PC-3 (cell line): ENCODE results near the gene PPFIBP1. TPM values are rescaled to one million over a fixed set of nuclear protein-coding genes. Genes with fewer than 3 reads are reported as not detected.

Source experiments
- ATAC-seq: fragments of 200-7000 bp; cut with Tn5 transposase; 2 replicates; pipeline ENCODE4 v1.9.1; 2020; ENCODE audit warnings: mild to moderate bottlenecking, moderate library complexity
- BruUV-seq: library from RNA; stranded (reverse); fragments of 400-500 nt; replicated peaks from 2 replicates; lab custom pipeline; 2021; lab: Mats Ljungman, UMichigan
- CTCF ChIA-PET: fragments of 300-600 bp; sonication (Branson Sonifier 250); formaldehyde crosslinking; loops from one replicate; lab custom pipeline; 2022; ENCODE audit warnings: antibody characterized with exemption; lab: Charles Lee
- POLR2A ChIA-PET: fragments of 300-600 bp; sonication (Branson Sonifier 250); formaldehyde crosslinking; loops from one replicate; lab custom pipeline; 2022; ENCODE audit warnings: antibody characterized with exemption; ENCODE audit not compliant: unreplicated experiment; lab: Charles Lee
- DNase-seq: peaks from one replicate; pipeline ENCODE4 v3.0.0-alpha.2; 2015
- H2AFZ ChIP-seq: fragments of 300-600 bp; sonication (generic); 2 replicates; pipeline ENCODE4 v1.6.0; 2016; ENCODE audit warnings: antibody characterized with exemption, low read length
- H3F3A ChIP-seq: fragments of 300-600 bp; sonication (generic); one replicate; pipeline ENCODE4 v1.6.0; 2017; ENCODE audit warnings: antibody characterized with exemption, low read length, control low read depth, mild to moderate bottlenecking; ENCODE audit not compliant: unreplicated experiment
- H3K27ac ChIP-seq: fragments of 300-600 bp; sonication (generic); 2 replicates; pipeline ENCODE4 v1.5.1; 2016; ENCODE audit warnings: mild to moderate bottlenecking, low read length
- H3K27me3 ChIP-seq: fragments of 300-600 bp; sonication (generic); 2 replicates; pipeline ENCODE4 v1.6.1; 2016; ENCODE audit warnings: low read length, mixed read lengths
- H3K36me3 ChIP-seq: fragments of 300-600 bp; sonication (generic); 2 replicates; pipeline ENCODE4 v1.6.1; 2016; ENCODE audit warnings: low read depth, mixed run types, low read length, mixed read lengths
- H3K4me1 ChIP-seq: fragments of 300-600 bp; sonication (generic); 2 replicates; pipeline ENCODE4 v1.5.1; 2016; ENCODE audit warnings: low read length; ENCODE audit not compliant: insufficient read depth
- H3K4me2 ChIP-seq: fragments of 300-600 bp; sonication (generic); 2 replicates; pipeline ENCODE4 v1.6.0; 2016; ENCODE audit warnings: low read length
- H3K4me3 ChIP-seq: fragments of 300-600 bp; sonication (generic); 2 replicates; pipeline ENCODE4 v1.5.1; 2016; ENCODE audit warnings: mild to moderate bottlenecking, low read length, mixed read lengths
- H3K79me2 ChIP-seq: fragments of 300-600 bp; sonication (generic); 2 replicates; pipeline ENCODE4 v1.6.1; 2017; ENCODE audit warnings: low read length, mixed read lengths
- H3K9ac ChIP-seq: fragments of 300-600 bp; sonication (generic); 2 replicates; pipeline ENCODE4 v1.6.0; 2016; ENCODE audit warnings: mild to moderate bottlenecking, low read length
- H3K9me2 ChIP-seq: fragments of 300-600 bp; sonication (generic); replicated peaks from 2 replicates; pipeline ENCODE4 v1.6.1; 2016; ENCODE audit warnings: mixed run types, low read length, mixed read lengths
- H3K9me3 ChIP-seq: fragments of 300-600 bp; sonication (generic); 2 replicates; pipeline ENCODE4 v1.6.1; 2016; ENCODE audit warnings: low read length, mixed read lengths
- H4K20me1 ChIP-seq: fragments of 300-600 bp; sonication (generic); 2 replicates; pipeline ENCODE4 v1.6.1; 2016; ENCODE audit warnings: low read length, mixed read lengths
- CTCF ChIP-seq: fragments of 300-600 bp; sonication (generic); conservative IDR thresholded peaks from 2 replicates; pipeline ENCODE4 v1.5.1; 2017; ENCODE audit warnings: antibody characterized with exemption, low read depth, mild to moderate bottlenecking, low read length
- EZH2 ChIP-seq: fragments of 300-600 bp; sonication (generic); IDR thresholded peaks from one replicate; pipeline ENCODE4 v1.6.1; 2017; ENCODE audit warnings: antibody characterized with exemption, mild to moderate bottlenecking, low read length; ENCODE audit not compliant: unreplicated experiment
- EZH2phosphoT487 ChIP-seq: fragments of 300-600 bp; sonication (generic); IDR thresholded peaks from 2 replicates; pipeline ENCODE4 v1.6.1; 2018; ENCODE audit warnings: mild to moderate bottlenecking, antibody characterized with exemption, low read length, borderline replicate concordance
- intact Hi-C: fragments of 100-400 bp; cut with micrococcal nuclease; formaldehyde crosslinking; loops from 2 replicates; pipeline ENCODE4 v1.9.0; 2023
- total RNA-seq: library from RNA; depleted of rRNA; stranded (reverse); fragments of >200 nt; gene quantifications from 2 replicates; pipeline ENCODE4 v1.2.3, GENCODE V29; 2014

The PPFIBP1 gene
- total RNA-seq, 1 experiment from 2014 or later: 56.9 TPM

- TF ChIP-seq EZH2phosphoT487: no peak
- no peak for TF ChIP-seq EZH2
- no peak for TF ChIP-seq CTCF
- Histone ChIP-seq H4K20me1 (no peaks in the 10 kb centered on the region), H3K36me3 (no peaks in the 10 kb centered on the region), H3K27me3 (no peaks in the 10 kb centered on the region), H3F3A (no peaks in the 10 kb centered on the region), H2AFZ (no peak overlapping the region), H3K9ac (no peak overlapping the region), H3K4me1 (no peaks in the 10 kb centered on the region), H3K4me2 (no peak overlapping the region), H3K9me2 (no peaks in the 10 kb centered on the region), H3K79me2 (no peaks in the 10 kb centered on the region), H3K27ac (no peak overlapping the region), H3K9me3 (no peaks in the 10 kb centered on the region), H3K4me3 (no peak overlapping the region)
- intact Hi-C loops: no loop called here
- no TSS peak for BruUV-seq
- ATAC-seq (no peak), DNase-seq (no peak)
- ChIA-PET CTCF (no interaction called here), POLR2A (interaction anchor here (0.6 kb wide), 1 partner anchor 24 kb away, joined by 5 read pairs; no protein-coding TSS in a partner anchor)
Observed at GRCh38 chr12:27515671-27516070, 8.3 kb upstream of the PPFIBP1 start.

GRCh38 chr12:27516625-27517024 lies 7.4 kb upstream of the PPFIBP1 start:
- CTCF ChIA-PET: no interaction called here
- intact Hi-C loops: no loop called here
- POLR2A ChIA-PET: interaction anchor here (0.5 kb wide), 1 partner anchor 626 kb away, joined by 3 read pairs; no protein-coding TSS in a partner anchor

More at GRCh38 chr12:27516625-27517024, 7.4 kb upstream of the PPFIBP1 start:
- H3K27ac ChIP-seq: no peak overlapping the region
- no peak overlapping the region for H3K9ac ChIP-seq
- H3K9me2 ChIP-seq: no peaks in the 10 kb centered on the region
- no peaks in the 10 kb centered on the region for H3F3A ChIP-seq
- H2AFZ ChIP-seq: no peak overlapping the region
- no TSS peak for BruUV-seq
- no peak overlapping the region for H3K4me3 ChIP-seq
- no peaks in the 10 kb centered on the region for H3K4me1 ChIP-seq
- no peaks in the 10 kb centered on the region for H3K79me2 ChIP-seq
- TF ChIP-seq EZH2phosphoT487 (no peak), CTCF (no peak), EZH2 (no peak)
- no peaks in the 10 kb centered on the region for H3K27me3 ChIP-seq
- H4K20me1 ChIP-seq: no peaks in the 10 kb centered on the region
- DNase-seq: no peak
- H3K4me2 ChIP-seq: no peak overlapping the region
- no peak for ATAC-seq
- no peaks in the 10 kb centered on the region for H3K36me3 ChIP-seq
- no peaks in the 10 kb centered on the region for H3K9me3 ChIP-seq
